DMS114 treated with DMSO at 0.1 percent for 48 hours (cell line): ENCODE data around the gene RAP1GDS1.

Experiments used
- DNase-seq: peaks from one replicate; lab custom pipeline; 2025; ENCODE audit not compliant: unreplicated experiment; lab: John Stamatoyannopoulos, UW

Gene RAP1GDS1, protein sequence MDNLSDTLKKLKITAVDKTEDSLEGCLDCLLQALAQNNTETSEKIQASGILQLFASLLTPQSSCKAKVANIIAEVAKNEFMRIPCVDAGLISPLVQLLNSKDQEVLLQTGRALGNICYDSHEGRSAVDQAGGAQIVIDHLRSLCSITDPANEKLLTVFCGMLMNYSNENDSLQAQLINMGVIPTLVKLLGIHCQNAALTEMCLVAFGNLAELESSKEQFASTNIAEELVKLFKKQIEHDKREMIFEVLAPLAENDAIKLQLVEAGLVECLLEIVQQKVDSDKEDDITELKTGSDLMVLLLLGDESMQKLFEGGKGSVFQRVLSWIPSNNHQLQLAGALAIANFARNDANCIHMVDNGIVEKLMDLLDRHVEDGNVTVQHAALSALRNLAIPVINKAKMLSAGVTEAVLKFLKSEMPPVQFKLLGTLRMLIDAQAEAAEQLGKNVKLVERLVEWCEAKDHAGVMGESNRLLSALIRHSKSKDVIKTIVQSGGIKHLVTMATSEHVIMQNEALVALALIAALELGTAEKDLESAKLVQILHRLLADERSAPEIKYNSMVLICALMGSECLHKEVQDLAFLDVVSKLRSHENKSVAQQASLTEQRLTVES

DNA sequence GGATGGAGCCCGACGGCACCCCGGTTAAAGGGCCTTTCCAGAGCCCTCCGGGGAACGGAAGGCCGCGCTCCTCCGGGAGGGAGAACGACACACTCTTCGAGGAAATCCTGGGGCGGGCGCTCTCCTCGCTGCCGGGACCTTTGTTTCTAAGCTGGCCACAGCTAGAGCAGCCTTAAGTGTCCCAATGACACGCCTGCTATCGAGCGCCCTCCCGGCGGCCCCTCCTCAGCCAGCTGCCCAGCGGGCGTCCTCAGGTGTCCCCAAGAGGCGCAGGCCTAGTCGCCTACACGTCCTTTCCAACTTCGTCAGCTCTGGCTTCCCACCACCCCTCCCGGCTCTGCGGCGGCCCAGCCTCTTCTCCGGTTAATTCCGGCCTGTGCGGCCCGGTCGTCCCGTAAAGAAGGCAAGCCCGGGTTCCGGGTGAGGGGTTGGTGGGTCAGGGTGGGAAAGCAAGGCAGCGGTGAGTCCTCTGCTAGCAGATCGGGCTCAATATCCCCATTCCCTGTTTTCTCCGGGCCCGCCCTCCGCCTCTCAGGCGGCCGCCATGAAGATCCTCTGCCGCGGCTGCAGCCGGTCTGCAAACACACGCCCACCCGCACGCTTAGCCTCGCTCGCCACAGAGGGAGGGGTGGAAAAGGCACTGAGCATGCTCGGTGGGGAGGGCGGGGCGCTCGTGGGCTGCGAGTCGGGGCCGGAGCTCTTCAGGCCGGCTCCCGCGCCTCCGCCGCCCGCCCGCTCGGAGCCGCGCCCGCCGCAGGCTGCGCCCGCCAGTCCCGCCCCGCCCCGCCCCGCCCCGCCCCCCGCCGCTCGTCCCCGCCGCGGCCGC, at the start of gene RAP1GDS1:
RAP1GDS1 (plus strand) TSS at position 806 of the 826 bp plus-strand sequence. CDS start 182 bp downstream, outside the sequence.
- peak; percentile 61 for DNase-seq

DNA sequence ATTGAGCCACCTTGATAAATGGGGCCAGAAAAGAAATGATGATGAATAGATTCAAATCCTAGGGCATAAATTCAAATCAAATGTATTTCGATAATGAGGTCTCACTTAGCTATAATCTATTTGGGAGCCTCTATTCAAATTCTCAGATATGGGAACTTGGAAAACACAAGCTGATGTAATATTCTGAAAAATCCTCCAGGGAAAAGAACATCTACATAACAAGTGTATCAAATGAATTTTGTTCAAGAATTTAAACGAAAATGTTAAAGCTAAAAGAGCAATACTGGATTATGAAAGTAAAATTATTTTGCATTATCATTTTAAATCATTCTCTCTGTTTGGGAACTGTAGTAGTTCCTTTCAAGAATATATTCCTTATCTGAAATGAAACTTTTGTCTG, 38.9 kb upstream of the RAP1GDS1 start:
- no peak for DNase-seq

DNA sequence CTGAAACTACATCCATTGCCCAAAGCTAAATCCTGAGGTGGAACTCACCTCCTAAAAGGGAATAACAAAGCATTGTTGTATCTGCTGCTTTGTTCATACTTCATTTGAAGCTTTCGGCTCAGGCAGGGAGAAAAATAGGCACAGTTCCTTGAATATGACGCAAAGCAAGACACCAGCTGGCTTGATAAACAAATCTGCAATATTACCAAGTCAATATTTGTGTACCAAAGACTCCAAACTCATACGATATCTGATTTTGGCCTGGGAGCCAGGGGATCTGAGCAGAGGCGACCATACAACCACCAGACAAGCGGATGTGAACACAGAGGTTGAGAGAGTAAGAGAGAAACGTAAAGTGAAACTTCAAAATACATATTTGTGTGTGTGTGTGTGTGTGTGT, 34.8 kb upstream of the RAP1GDS1 start:
- DNase-seq, result no peak

DNA sequence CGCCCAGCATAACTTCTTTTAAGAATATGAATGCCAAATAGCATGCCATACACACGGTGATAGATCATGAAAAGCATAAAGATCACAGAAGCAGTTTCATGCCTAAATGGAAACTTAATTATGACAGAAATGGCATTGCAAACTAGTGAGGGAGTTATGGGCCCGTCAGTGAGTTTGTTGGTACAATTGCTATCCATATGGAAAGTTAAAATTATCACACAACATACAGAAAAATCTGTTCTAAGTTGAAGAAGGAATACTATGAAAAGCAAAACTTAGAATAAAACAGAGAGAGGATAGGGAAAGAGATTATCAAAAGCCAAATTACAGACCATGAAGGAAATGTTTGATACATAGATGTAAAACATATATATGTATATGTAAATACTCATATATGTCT, 30.2 kb upstream of the RAP1GDS1 start:
- DNase-seq, result no peak

DNA sequence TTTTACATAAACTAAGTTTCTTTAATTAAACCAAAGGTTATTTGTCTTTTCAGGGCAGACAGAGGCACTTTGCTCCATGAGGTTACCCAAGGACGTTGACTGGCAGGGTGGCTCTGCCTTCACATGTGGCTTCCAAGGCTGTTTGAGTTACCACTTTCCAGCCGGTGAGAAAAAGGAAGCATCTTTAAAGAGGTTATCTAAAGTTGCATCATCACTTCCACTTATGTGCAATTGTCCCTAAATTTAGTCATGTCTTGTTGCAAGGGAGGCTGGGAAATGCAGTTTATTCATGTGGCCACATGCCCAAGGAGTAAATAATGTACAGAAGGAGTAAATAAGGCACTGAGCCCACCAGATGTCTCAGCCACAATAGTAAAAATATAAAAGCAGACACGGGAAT, 29.0 kb upstream of the RAP1GDS1 start:
- DNase-seq, result no peak

DNA sequence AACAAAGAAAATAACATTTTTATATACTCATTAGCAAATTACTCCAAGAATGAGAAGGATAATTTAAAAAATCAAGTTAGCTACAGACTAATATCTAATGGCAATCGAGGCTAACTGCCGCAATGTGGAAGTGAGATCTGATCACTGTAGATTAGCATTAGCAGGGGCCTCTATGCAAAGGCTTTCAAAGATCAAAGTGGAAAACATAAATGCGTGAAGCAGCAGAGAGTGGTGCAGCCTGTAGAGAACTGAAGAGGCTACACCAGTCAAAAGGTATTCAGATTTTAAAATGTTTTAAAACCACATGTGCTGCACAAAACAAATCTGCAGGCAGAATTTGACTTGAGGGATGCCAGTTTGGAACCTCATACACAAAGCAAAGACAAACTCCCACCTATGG, 24.0 kb upstream of the RAP1GDS1 start:
- no peak for DNase-seq

DNA sequence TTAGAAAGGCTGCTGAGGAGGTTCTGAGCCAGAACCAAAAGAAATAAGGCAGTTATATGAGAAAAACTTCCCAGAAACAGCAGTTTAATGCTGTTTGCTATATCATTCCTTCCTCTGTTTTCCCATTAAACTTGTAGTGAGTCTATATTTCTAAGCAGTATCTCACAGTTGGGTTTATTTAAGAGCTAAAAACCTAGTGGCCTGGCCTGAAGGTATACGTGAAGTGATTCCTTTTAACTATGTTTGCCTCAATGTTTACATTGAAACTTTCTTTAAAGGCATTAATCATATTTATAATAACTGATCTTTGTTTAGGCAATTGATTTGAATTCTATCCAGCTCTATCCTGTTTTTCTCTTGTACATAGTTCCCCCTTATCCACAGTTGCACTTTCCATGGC, 19.1 kb upstream of the RAP1GDS1 start:
- DNase-seq, result no peak

DNA sequence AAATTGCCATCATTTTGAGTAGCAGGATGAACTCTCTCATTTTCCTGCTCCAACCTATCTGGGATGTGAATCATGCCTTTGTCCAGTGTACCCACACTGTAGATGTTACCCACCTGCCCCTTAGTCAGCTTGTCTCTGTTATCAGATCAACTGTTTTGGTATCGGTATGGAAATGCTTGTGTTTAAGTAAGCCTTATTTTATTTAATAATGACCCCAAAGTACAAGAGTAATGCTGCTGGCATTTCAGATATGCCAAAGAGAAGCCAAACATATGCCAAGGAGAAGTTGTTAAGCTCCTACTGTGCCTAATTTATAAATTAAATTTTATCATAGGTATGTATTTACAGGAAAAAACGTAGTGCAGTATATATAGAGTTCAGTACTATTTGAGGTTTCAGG, 18.6 kb upstream of the RAP1GDS1 start:
- DNase-seq, result no peak

DNA sequence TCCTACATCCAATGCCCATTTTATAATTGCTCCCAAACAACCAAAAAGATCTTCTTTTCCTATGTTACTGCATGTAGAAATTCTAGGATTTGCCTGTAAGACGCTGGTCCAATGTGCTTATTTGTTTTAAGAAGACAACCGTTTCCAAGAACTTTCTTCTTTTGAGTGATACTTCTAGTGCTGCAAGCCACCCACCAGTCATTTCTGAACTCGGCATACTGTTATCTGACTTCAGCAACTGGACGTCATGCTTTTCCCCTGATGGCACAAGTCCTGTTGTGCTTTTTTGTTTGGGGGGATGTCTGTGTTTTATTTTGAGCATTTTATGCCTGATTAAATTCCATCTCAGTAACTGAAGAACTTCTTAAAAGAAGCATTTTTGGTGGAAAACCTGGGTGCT, 16.0 kb upstream of the RAP1GDS1 start:
- no peak for DNase-seq

DNA sequence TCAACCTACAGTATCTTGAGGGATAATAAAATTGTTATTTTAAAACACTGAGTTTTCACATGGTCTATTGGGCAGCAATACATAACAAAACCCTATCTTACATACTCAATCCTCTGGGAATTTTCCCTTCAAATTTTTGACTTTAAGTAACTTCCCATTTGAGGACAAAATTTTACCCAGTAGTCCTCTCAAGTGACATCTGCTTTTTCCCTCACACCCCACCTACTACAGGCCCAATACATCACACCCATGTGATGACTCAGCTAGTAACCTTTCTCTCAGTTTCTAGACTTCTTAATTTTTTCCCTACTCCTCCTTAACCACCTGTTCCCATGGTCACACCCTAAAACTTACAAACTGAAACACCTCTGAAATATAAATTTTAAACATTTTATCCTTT, 12.2 kb upstream of the RAP1GDS1 start:
- DNase-seq, result no peak

DNA sequence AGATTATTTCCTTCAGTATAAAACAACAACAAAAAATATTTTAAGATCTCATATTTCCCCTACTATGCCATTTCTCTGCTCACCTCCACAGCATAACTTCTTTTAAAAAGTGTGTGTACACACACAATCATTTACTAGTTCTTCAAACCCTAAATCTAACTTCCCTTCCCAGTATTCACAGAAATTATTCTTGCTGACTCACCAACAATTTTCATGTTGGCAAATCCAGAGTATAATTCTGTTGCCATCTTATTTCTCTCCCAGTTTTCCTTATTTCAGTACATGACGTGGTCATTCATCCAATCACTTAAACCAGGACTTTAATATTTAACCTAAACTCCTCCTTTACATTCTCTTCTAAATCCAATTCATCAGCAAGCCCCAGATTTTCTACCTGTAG, 11.4 kb upstream of the RAP1GDS1 start:
- no peak for DNase-seq

DNA sequence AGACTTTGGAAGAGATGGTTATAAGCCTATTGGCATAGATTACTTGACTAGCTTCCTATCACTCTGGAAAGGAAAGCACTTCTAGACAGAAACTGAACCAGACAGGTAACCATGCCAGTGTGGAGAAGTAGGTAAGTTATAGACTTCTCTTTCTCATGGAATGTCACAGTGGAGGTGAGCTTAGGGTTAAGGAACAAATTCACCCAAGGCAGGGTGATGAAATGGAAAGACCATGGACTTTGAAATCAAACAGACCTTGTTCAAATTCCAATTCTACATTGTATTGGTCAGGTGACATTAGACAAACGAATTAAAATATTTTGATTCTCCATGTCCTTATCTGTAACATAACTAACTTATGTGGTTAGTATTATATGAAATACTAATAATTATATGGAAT, 7.7 kb upstream of the RAP1GDS1 start:
- no peak for DNase-seq

DNA sequence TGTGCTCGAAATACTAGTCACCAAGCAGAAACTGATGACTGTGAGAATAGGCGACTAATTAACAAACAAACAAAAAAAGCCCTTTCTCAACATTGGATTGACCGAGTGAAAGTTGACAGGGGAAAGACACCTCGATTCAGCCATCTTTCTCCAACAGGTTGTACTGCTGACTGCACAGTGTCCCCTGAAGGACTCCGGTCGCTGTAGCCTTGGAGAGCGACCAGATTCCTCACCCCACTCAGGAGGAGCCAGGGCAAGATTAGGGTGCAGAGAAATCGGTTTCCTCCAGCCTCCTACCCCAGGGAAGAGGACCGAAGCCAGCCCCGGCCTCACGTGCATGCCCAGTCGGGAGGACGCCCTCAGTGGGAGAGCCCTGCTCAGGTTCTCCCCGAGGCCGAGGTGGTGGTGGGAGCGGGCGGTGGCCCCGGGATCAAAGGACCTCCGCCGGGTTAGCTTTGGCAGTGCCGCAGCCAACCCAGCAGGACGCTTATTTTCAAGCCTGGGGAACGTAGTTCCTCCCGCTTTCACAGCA, 1.1 kb upstream of the RAP1GDS1 start:
- no peak for DNase-seq

DNA sequence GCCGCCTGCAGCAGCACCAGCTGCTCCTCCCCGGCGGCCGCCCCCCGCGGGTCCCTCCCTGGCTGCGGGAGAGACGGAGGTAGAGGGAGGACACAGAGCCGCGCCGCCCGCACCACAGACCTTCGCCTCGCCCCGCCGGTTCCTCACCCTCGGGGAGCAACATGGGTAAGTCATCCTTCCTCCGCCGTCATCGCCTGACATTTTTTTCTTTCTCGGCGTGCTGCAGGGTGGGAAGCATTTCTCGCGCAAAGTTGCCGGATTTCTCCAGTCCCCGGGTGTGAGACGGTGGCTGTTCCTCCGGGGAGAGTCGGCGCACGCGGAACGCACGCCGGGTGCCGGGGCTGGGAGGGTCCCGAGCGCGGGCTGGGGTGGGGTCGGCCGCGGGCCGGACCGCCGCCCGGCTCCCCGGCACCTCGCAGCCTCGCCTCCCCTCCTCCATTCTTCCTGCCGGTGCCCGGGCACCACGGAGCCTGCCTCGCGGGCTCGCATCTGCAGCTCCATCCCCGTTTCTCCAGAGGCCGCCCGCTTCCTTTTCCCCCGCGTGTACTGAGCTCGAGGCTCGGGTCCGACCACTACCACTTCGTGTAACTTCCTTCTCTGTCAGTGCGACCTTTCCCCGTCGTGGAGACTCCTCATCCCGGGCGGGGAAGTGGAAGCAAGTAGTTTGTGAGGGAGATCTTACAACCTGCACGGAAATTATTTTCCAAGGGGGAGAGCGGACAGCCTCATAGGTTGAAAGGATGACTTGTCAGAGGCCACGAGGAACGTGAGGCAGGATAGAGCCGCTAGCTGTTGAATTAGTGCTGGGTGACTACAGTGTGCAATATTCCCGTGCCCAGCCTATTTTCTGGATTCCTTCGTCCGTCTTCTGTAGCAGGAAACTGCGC, 464 bp downstream of the RAP1GDS1 start:
- no peak for DNase-seq

DNA sequence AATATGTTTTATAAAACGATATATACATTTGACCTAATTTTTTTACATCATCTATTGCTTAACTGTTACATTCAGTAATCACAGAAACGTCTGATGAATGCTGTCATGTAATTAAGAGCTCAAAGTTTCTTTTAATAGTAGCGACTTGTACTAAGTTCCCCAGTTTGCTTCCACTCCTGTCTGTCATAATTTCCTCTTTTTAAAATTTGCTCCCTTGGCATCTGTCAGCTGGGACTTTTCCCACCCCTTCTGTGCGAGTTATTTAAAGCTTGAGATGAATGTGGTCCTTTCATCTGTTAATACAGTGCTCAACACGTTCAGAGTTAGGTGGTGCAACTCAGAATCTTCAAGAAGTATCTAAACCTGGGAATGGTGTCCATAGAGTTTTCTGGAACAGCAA, 1.2 kb downstream of the RAP1GDS1 start:
- DNase-seq, result no peak

DNA sequence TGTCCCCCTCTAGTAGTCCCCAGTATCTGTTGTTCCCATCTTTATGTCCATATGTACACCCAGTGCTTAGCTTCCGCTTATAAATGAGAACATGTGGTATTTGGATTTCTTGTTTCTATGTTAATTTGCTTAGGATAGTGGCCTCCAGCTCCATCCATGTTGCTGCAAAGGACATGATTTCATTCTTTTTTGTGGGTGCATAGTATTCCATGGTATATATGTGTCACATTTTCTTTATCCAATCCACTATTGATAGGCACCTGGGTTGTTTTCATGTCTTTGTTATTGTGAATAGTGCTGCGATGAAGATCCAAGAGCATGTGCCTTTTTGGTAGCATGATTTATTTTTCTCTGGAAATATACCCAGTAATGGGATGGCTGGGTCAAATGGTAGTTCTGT, 6.3 kb downstream of the RAP1GDS1 start:
- no peak for DNase-seq

DNA sequence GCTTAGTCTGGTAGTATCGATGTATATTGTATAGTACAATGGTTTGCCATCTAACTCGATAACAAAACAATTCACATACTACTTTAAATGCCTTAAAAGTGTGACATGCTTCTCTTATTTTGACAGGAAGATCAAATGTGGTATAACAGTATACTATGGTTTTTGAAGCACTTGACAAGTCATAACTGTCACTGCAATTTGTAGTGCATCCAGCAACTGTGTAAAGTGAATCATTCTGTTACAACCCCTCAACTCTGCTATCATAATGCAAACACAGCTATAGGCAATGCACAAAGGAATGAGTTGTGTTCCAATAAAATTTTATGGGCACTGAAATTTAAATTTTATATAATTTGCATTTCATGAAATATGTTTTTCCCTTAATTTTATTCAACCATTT, 14.0 kb downstream of the RAP1GDS1 start:
- DNase-seq, result no peak

DNA sequence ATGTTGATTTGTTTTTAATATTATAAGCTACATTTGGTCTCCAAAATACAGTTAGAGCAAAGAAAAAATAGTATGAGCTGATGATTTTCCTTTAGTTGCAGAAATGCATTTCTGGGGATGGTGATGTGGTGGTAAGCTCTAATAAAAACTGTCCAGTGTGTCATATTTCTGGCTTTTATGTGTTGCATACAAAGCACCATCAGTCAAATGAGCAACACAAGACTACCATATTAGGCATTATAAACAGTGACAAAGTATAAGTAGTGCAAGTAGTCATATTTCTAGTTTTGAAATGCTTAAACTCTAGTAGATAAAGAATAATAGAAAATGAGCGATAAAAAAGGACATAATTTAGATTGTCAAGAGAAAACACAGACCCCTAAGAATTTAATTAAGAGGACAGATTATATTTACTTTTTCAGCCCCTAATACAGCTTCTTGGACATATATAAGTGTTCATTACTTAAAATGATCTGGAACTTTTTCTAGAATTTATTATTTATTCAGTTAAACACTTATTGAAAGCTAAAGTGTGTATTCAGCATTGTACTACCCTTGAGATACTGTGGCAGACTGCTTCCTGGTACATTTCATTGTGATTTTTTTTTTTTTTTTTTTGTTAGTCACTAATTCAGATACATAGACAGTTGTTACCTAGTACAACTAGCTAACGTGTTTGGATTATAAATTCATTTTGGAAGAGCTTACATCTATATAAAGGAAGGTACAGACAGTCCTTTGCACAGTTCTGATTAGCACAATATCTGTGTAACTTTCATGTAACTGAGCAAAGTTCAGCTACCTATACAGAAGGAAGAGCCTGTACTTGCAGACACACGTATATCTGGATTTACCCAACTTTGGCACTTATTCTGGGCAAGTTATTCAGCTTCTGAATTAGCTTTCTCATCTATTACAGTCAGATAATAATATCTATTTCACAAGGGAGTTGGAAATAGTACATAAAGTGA, 22.3 kb downstream of the RAP1GDS1 start:
- no peak for DNase-seq

DNA sequence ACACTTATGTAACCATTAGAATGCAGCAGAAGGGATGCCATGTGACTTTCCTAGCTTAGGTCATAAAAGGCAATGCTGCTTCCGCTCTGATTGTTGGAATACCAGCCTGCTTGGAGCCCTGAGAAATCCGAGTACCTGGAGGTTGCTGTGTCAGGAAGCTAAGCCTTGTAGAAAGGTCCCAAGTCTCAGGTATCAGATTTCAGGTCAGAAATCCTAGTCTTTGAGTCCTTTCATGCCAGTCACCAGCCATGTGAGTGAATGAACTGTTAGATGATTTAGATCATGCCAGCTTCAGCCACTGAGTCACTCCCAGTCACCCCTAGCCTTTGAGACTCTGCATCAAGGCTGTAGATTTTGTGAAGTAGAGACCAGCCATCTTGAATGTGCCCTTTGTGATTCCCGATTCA, 23.5 kb downstream of the RAP1GDS1 start:
- DNase-seq, result no peak

DNA sequence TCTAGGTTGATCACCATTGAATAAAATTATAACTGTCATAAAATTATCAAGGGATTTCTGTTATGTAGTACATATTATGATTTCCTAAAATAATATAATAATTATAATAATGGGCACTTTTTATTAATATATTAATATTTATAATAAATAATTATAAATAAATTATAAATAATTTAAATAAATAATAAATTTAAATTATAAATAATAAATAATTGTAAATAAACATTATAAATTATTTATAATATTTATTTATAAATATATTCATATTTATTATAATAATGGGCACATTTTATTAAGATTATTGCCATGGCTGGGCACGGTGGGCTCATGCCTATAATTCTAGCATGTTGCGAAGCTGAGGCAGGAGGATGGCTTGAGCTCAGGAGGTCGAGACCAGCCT, 24.5 kb downstream of the RAP1GDS1 start:
- DNase-seq, result no peak
